Keratinocyte (primary cell): ENCODE data around the gene JAK1. TPM values are rescaled to one million over a fixed set of nuclear protein-coding genes. Genes with fewer than 3 reads are reported as not detected.

Experiments
- DNase-seq: peaks from one replicate; pipeline ENCODE4 v3.0.0-alpha.2; 2011; ENCODE audit warnings: low read depth, missing footprints, low spot score
- FAIRE-seq: peaks from 2 replicates; lab custom pipeline; 2011; peaks lifted over from hg19 to GRCh38; lab: Jason Lieb, UNC
- H2AFZ ChIP-seq: 2 replicates; pipeline ENCODE4 v1.6.0; 2012; ENCODE audit warnings: low read length, control low read depth, inconsistent platforms; ENCODE audit not compliant: control insufficient read depth
- H3K27ac ChIP-seq: 2 replicates; pipeline ENCODE4 v1.5.1; 2011; ENCODE audit warnings: low read length; ENCODE audit not compliant: control insufficient read depth, insufficient read depth
- H3K27me3 ChIP-seq: 3 replicates; pipeline ENCODE4 v1.6.0; 2011; ENCODE audit warnings: low read length; ENCODE audit not compliant: control insufficient read depth, insufficient read depth; ENCODE audit errors: extremely low read depth
- H3K36me3 ChIP-seq, 2 experiments: 2 replicates in 1 of 2; 3 replicates in 1 of 2; pipeline ENCODE4 v1.5.1; 2011; ENCODE audit warnings: low read length in 2 of 2, mild to moderate bottlenecking in 1 of 2; ENCODE audit not compliant: control insufficient read depth in 2 of 2, insufficient read depth in 2 of 2; ENCODE audit errors: extremely low read depth in 1 of 2
- H3K4me1 ChIP-seq: 3 replicates; pipeline ENCODE4 v1.5.1; 2011; ENCODE audit warnings: low read length; ENCODE audit not compliant: control insufficient read depth, insufficient read depth; ENCODE audit errors: extremely low read depth
- H3K4me2 ChIP-seq: 3 replicates; pipeline ENCODE4 v1.6.0; 2011; ENCODE audit warnings: low read depth, low read length; ENCODE audit not compliant: control insufficient read depth, insufficient read depth; ENCODE audit errors: extremely low read depth
- H3K4me3 ChIP-seq, 3 experiments: fragments of 200-600 bp in 1 of 3; sonication (generic) in 1 of 3; 2 replicates in 2 of 3; 3 replicates in 1 of 3; pipeline ENCODE4 v1.5.1; 2011 to 2016; ENCODE audit warnings: low read length in 3 of 3, mild to moderate bottlenecking in 3 of 3, control low read depth in 2 of 3, inconsistent platforms in 1 of 3, low read depth in 1 of 3, mixed read lengths in 1 of 3, mixed run types in 1 of 3, moderate library complexity in 1 of 3; ENCODE audit not compliant: control insufficient read depth in 2 of 3, insufficient read depth in 2 of 3; ENCODE audit errors: extremely low read depth in 1 of 3
- H3K79me2 ChIP-seq: 2 replicates; pipeline ENCODE4 v1.6.0; 2012; ENCODE audit warnings: low read length; ENCODE audit not compliant: control insufficient read depth, insufficient read depth
- H3K9ac ChIP-seq: 3 replicates; pipeline ENCODE4 v1.6.0; 2011; ENCODE audit warnings: low read length; ENCODE audit not compliant: control insufficient read depth, insufficient read depth; ENCODE audit errors: extremely low read depth
- H3K9me1 ChIP-seq: 3 replicates; pipeline ENCODE4 v1.6.0; 2011; ENCODE audit warnings: low read length; ENCODE audit not compliant: control insufficient read depth, insufficient read depth; ENCODE audit errors: extremely low read depth
- H3K9me3 ChIP-seq: 2 replicates; pipeline ENCODE4 v1.5.1; 2012; ENCODE audit warnings: low read depth, low read length; ENCODE audit not compliant: control insufficient read depth
- H4K20me1 ChIP-seq: 3 replicates; pipeline ENCODE4 v1.6.0; 2011; ENCODE audit warnings: low read length; ENCODE audit not compliant: control insufficient read depth, insufficient read depth; ENCODE audit errors: extremely low read depth
- CTCF ChIP-seq, 3 experiments: IDR thresholded peaks in 1 of 3; conservative IDR thresholded peaks in 1 of 3; optimal IDR thresholded peaks in 1 of 3; 2 replicates in 2 of 3; 3 replicates in 1 of 3; pipeline versions ENCODE3 to v1.5.1; 2011; ENCODE audit warnings: low read length in 3 of 3, mild to moderate bottlenecking in 3 of 3, moderate library complexity in 2 of 3, control low read depth in 1 of 3, inconsistent platforms in 1 of 3; ENCODE audit not compliant: insufficient read depth in 2 of 3; ENCODE audit errors: extremely low read depth in 1 of 3
- EZH2 ChIP-seq: IDR thresholded peaks from one replicate; pipeline ENCODE4 v1.6.1; 2012; ENCODE audit warnings: inconsistent platforms, mild to moderate bottlenecking, low read length, moderate library complexity
- dilution Hi-C: fragments of 300-500 bp; cut with MboI; formaldehyde crosslinking; loops from one replicate; pipeline ENCODE4 v1.7.0; 2020; ENCODE audit warnings: low sequenced_read_pairs; ENCODE audit not compliant: extremely low pct_ligation_motif_present
- polyA plus RNA-seq, 5 experiments: library from polyadenylated mRNA; depleted of rRNA in 3 of 5; stranded (reverse) in 3 of 5; stranded (forward) in 1 of 5; unstranded in 1 of 5; fragments of >200 nt; gene quantifications; 1 replicate in 1 of 5; 2 replicates in 3 of 5; 3 replicates in 1 of 5; pipeline versions ENCODE4 v1.2.1 to v1.2.3, GENCODE V29; 2011 to 2012; ENCODE audit warnings: missing spikeins in 2 of 5, low read depth in 1 of 5, low replicate concordance in 1 of 5

The JAK1 gene
- polyA plus RNA-seq, 1 donor (not counting 4 experiments of a cell fraction or from before 2014, with no cell fraction given) = 50.9 TPM

GRCh38 chr1:64849942-64850341 is 116.4 kb downstream of the JAK1 start:
- FAIRE-seq (no peak), DNase-seq (no peak)
- Histone ChIP-seq H3K36me3 (peaks cover 7 to 33% of the 10 kb centered on the region in 2 experiments), H3K27me3 (no peaks in the 10 kb centered on the region), H3K4me2 (no peak overlapping the region), H3K4me3 (no peak overlapping the region), H3K9me3 (no peaks in the 10 kb centered on the region), H3K4me1 (no peaks in the 10 kb centered on the region), H4K20me1 (no peaks in the 10 kb centered on the region), H2AFZ (no peak overlapping the region), H3K79me2 (no peaks in the 10 kb centered on the region), H3K9ac (no peak overlapping the region), H3K27ac (no peak overlapping the region), H3K9me1 (no peaks in the 10 kb centered on the region)
- dilution Hi-C loops = no loop called here
- TF ChIP-seq EZH2 = no peak
- TF ChIP-seq CTCF (optimal IDR thresholded peaks at IDR 0.05 in 1 of 3, IDR thresholded peaks at IDR 0.05 in 1 of 3, conservative IDR thresholded peaks at IDR 0.05 in 1 of 3; ENCODE audit: extremely low read depth in 1 of 3, insufficient read depth in 2 of 3, low read length in 3 of 3) = no peak

- Histone ChIP-seq H2AFZ (no peak overlapping the region), H3K4me2 (no peak overlapping the region), H3K4me1 (no peaks in the 10 kb centered on the region), H4K20me1 (no peaks in the 10 kb centered on the region), H3K9me1 (no peaks in the 10 kb centered on the region), H3K9ac (no peak overlapping the region), H3K4me3 (no peak overlapping the region), H3K27ac (no peak overlapping the region), H3K79me2 (no peaks in the 10 kb centered on the region), H3K36me3 (peaks cover 10 to 32% of the 10 kb centered on the region in 2 experiments), H3K27me3 (no peaks in the 10 kb centered on the region), H3K9me3 (no peaks in the 10 kb centered on the region)
- TF ChIP-seq EZH2 = no peak
- dilution Hi-C loops = no loop called here
- DNase-seq (no peak), FAIRE-seq (no peak)
These were observed 117.5 kb downstream of the JAK1 start for GRCh38 chr1:64848803-64849202.

GRCh38 chr1:64848136-64848535 is 118.2 kb downstream of the JAK1 start:
- Histone ChIP-seq H2AFZ (no peak overlapping the region), H3K4me3 (no peak overlapping the region), H3K9me1 (no peaks in the 10 kb centered on the region), H3K4me2 (no peak overlapping the region), H3K9ac (no peak overlapping the region), H4K20me1 (no peaks in the 10 kb centered on the region), H3K4me1 (no peaks in the 10 kb centered on the region), H3K79me2 (no peaks in the 10 kb centered on the region), H3K36me3 (peaks cover 11 to 32% of the 10 kb centered on the region in 2 experiments), H3K27ac (no peak overlapping the region), H3K27me3 (no peaks in the 10 kb centered on the region), H3K9me3 (no peaks in the 10 kb centered on the region)
- dilution Hi-C loops = no loop called here
- TF ChIP-seq CTCF (optimal IDR thresholded peaks at IDR 0.05 in 1 of 3, IDR thresholded peaks at IDR 0.05 in 1 of 3, conservative IDR thresholded peaks at IDR 0.05 in 1 of 3; ENCODE audit: extremely low read depth in 1 of 3, insufficient read depth in 2 of 3, low read length in 3 of 3) (no peak), EZH2 (no peak)
- FAIRE-seq = no peak
- DNase-seq = no peak
